Bronchial epithelial cell (primary cell): Measurements from ENCODE around the gene TENT4A. TPM values are rescaled to one million over a fixed set of nuclear protein-coding genes. Genes with fewer than 3 reads are reported as not detected.

Experiments
- DNase-seq: peaks from one replicate; pipeline ENCODE4 v3.0.0-alpha.2; 2010; ENCODE audit warnings: low read depth
- FAIRE-seq: peaks from 2 replicates; lab custom pipeline; 2011; peaks lifted over from hg19 to GRCh38; lab: Jason Lieb, UNC
- H3K27me3 ChIP-seq: 2 replicates; pipeline ENCODE4 v1.5.1; 2011; ENCODE audit warnings: low read length; ENCODE audit not compliant: control insufficient read depth, insufficient read depth
- H3K36me3 ChIP-seq: 2 replicates; pipeline ENCODE4 v1.5.1; 2011; ENCODE audit warnings: low read length; ENCODE audit not compliant: control insufficient read depth, insufficient read depth
- H3K4me3 ChIP-seq: 2 replicates; pipeline ENCODE4 v1.5.1; 2011; ENCODE audit warnings: mild to moderate bottlenecking, low read depth, low read length, control low read depth
- total RNA-seq: library from RNA; depleted of rRNA; stranded (reverse); fragments of >200 nt; gene quantifications from 2 replicates; pipeline ENCODE4 v1.2.1, GENCODE V29; 2014
- TF ChIP-seq, protein P1 (sequence below): IDR thresholded peaks from 2 replicates; pipeline ENCODE4 v1.5.1; 2011; ENCODE audit warnings: mild to moderate bottlenecking, moderate library complexity, low read length, control low read depth, inconsistent platforms; ENCODE audit not compliant: insufficient read depth, severe bottlenecking

The TENT4A gene
- total RNA-seq, 1 donor from 2014 or later, result 6.8 TPM

GRCh38 chr5:6787941-6788340 lies 74.7 kb downstream of the TENT4A start:
- FAIRE-seq (no peak), DNase-seq (no peak)
- Histone ChIP-seq H3K27me3 (no peaks in the 10 kb centered on the region), H3K36me3 (no peaks in the 10 kb centered on the region), H3K4me3 (no peak overlapping the region)
- TF ChIP-seq, protein P1, sequence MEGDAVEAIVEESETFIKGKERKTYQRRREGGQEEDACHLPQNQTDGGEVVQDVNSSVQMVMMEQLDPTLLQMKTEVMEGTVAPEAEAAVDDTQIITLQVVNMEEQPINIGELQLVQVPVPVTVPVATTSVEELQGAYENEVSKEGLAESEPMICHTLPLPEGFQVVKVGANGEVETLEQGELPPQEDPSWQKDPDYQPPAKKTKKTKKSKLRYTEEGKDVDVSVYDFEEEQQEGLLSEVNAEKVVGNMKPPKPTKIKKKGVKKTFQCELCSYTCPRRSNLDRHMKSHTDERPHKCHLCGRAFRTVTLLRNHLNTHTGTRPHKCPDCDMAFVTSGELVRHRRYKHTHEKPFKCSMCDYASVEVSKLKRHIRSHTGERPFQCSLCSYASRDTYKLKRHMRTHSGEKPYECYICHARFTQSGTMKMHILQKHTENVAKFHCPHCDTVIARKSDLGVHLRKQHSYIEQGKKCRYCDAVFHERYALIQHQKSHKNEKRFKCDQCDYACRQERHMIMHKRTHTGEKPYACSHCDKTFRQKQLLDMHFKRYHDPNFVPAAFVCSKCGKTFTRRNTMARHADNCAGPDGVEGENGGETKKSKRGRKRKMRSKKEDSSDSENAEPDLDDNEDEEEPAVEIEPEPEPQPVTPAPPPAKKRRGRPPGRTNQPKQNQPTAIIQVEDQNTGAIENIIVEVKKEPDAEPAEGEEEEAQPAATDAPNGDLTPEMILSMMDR, result no peak

DNA sequence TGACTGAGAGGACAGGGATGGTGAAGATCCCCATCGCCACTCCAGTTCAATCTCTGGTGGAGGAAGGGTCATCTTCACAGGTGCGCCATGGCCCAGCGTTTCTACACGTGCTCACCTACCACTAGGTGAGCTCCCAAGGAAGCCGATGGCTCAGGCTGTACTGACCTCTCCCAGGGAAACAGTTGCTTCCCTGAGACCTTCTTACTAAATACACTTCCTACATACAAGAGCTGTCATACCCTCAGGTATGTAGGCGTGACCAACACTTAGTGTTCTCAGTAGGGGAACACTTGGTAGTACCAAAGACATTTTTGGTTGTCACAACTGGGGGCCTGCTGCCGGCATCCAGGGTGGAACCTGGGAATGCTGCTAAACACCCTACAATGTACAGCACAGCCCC lies 75.2 kb downstream of the TENT4A start:
- Histone ChIP-seq H3K36me3 (no peaks in the 10 kb centered on the region), H3K4me3 (no peak overlapping the region), H3K27me3 (no peaks in the 10 kb centered on the region)
- FAIRE-seq (no peak), DNase-seq (peak; percentile 30)
- TF ChIP-seq, protein P1, result no peak

DNA sequence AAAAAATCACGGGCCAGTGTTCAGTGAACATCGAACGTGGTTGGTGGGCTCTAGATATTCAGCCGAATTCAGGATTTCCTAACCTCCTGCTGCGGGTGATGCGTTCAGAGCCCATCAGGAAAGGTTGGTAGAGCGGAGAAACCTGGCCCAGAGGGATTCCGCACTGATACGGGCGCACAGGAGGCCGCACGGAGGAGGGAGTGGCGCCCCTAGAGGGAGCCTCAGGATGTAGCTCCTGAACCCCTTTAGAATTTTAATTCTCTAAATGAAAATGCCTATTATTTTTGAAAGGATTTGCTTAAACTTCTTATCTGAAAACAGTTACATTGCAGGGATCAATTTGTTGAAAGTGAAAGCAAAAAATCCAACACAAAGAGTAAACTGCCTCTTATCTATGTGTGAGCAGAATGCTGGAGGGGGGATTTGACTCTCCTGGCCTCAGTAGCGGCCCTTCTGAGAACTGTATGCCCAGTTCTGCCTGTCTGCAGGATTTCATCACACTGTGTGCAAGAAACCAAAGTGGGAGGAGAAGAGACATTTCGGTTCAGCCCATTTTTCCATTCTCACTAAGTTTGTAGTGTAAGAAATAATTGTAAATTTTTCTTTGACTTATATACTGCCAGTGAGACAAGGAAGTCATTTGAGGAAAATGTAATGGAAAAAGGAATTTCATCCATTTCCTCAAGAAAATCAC lies 75.9 kb downstream of the TENT4A start:
- FAIRE-seq, result no peak
- Histone ChIP-seq H3K27me3 (no peaks in the 10 kb centered on the region), H3K36me3 (no peaks in the 10 kb centered on the region), H3K4me3 (no peak overlapping the region)
- no peak for DNase-seq
- TF ChIP-seq, protein P1, result no peak

- DNase-seq, result no peak
- Histone ChIP-seq H3K27me3 (no peaks in the 10 kb centered on the region), H3K36me3 (no peaks in the 10 kb centered on the region), H3K4me3 (no peak overlapping the region)
- TF ChIP-seq, protein P1, result no peak
- FAIRE-seq, result no peak
Measured at GRCh38 chr5:6790346-6790865, 77.2 kb downstream of the TENT4A start.

GRCh38 chr5:6791031-6791430 lies 77.8 kb downstream of the TENT4A start:
- H3K27me3 ChIP-seq, result no peaks in the 10 kb centered on the region
- H3K4me3 ChIP-seq, result no peak overlapping the region
- TF ChIP-seq, protein P1, result no peak
- FAIRE-seq (no peak), DNase-seq (no peak)
- H3K36me3 ChIP-seq, result no peaks in the 10 kb centered on the region
